GM04503 (cell line): Measurements from ENCODE around the gene RDH12.
"Not testable (repeated sequence)": the region's sequence is repeated elsewhere in the genome, so short reads cannot be mapped to it uniquely, and the experiment has no call there.

Experiments used
- DNase-seq: peaks from one replicate; pipeline ENCODE4 v3.0.0-alpha.2; 2012; ENCODE audit warnings: low read depth

RDH12 gene

DNA sequence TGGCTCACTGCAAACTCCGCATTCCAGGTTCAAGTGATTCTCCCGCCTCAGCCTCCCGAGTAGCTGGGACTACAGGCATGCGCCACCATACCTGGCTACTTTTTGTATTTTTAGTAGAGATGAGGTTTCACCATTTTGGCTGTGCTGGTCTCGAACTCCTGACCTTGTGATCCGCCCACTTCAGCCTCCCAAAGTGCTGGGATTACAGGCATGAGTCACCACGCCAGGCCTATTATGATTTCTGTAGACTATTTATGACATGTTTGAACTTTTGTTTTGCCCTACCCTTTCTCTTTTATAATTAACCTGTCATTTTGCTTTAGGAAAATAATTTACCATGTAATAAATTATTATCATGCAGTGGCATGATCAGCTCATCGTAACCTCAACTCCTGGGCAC, at the start of gene RDH12:
TSS of gene RDH12 (plus strand) at position 395 of the 400 bp plus-strand sequence. CDS start 20,757 bp downstream, outside the sequence.
- DNase-seq: not testable (repeated sequence)

DNA sequence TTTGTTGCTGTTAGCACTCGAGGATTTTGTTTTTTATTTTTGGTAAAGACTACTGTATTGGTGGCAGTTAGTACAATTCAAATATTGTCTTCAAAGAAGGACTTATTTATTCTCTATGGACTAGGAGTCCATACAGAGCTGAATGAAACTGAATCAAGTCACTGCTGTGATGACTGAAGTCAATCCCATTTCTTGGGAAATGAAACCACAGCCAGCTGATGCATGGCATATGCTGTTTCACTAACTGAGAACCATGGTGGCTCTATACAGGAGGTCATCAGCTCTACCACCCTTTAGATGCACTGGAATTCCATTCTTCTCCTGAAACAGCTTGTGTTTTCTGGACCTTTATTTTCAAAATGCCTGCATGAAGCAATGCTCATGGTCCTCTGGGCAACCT, 49.5 kb upstream of the RDH12 start:
- no peak for DNase-seq

DNA sequence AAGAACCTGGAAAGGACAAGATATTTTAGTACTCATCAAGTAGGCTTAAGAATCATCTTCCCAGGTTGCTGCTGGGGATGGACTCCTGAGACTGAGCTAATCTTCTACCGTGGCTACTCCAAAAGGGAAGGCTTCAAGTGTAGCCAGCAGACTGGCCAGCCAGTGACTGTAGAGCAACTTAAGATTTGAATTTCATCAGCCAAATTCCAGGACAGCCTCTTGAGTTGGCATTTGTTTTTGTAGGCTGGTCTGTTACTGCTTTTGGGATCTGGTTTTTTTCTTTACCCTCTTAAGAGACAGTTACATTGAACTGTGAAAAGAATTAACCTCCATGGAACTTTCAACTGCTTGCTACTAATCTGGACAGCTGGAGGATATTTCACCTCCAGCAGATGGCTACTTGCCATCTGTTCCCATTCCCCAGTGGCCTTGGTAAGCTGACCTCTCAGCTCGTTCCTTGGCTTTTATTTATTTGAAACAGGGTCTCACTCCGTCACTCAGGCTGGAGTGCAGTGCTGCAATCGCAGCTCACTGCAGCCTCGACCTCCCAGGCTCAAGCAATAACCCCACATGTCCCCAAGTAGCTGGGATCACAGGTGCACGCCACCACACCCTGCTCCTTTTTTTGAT, 47.9 kb upstream of the RDH12 start:
- no peak for DNase-seq

DNA sequence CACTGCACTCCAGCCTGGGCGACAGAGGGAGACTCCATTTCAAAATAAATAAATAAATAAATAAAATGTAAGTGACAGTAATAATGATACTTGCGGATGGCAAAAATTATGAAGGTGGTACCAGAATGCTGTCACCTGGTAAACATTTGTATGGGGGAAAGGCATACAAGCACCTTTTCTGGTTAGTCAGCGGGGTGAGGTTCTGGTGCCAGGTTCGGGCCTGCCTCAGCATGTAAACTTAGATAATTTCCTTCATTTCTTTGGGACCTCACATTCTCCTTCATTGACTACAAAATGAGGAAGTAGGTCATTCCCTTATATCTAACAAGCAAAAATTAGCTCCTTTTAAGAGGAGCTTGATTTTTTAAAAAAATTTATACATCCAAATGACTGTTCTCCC, 38.1 kb upstream of the RDH12 start:
- no peak for DNase-seq

DNA sequence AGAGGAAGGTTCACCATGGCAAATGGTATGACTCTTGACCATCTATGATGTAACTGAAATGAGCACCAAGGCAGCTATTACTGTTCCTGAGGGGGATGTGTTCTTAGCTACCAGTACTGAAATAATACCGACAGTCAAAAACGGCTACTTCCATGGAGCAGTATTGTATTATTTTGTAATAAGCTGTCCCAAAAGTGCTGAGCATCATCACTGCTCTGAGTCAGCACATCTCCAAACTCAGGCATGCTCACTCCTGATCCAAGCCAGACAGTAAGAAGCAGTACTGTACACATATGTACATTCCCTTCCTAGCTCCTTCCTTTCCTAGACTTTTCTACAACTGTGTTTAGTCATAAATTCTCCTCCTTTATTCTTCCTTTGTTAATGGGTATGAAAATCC, 35.8 kb upstream of the RDH12 start:
- DNase-seq: no peak

DNA sequence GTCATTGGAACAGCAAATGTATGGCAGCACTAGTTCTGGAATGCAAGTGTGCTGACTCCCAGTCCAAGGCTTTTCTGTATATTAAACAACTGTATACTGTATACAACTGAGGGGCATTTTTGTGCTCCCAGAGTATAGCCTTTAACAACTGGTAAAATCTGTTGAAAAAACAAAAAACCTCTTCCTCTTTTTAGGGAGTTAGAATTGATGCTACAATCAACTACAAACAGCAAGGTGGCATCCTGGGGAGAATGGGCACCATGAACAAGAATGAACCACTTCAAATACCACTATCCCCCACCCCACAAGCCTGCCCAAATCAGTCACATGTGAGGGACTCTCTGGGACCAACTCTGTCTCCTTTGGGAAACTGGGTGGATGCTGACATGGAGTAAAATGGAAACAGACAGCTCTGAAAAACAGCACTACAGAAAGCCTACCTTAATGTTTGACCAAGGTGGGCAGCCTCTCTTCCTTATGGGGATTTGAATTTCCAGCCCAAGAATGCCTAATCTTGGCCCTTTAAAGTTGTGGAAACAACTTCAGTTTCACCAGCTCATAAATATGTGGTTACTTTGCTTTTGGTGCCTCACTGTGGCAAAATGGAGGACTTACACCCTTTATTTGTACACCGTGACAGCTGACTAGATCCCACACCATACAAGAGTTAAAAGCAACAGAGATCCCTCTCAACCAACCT, 34.8 kb upstream of the RDH12 start:
- no peak for DNase-seq

DNA sequence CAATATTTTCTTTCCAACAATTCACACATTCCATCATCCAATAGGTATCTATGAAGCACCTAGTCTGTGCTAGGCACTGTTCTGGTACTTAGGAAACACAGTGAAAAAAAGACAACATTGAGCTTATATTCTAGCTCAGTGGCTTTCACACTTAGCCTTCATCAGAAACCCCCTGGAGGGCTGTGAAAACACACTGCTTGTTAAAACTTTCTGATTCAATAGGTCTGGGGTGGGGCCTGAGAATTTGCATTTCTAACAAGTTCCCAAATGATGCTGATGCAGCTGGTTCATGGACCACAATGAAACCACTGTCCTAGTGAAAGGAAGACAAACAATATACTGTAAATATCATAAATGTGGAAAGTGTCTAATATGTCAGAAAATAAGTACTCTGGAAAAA, 33.1 kb upstream of the RDH12 start:
- no peak for DNase-seq

DNA sequence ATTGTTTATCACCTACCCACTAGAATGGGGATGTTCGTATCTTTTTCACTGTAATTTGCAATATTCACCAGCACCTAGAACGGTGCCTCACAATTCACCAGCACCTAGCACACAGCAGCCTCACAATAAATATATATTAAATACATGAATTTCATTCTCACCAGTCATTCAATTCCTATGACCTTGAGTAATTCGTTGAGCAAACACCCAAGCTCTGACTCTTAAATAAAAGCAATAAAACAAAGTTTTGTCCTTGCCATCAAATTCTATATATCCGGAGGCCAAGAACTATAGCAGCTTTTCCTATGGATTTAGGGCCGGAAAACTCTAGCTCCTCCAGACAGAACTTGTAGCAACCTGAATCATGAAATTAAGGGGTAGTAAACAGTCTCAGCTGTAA, 28.2 kb upstream of the RDH12 start:
- no peak for DNase-seq

DNA sequence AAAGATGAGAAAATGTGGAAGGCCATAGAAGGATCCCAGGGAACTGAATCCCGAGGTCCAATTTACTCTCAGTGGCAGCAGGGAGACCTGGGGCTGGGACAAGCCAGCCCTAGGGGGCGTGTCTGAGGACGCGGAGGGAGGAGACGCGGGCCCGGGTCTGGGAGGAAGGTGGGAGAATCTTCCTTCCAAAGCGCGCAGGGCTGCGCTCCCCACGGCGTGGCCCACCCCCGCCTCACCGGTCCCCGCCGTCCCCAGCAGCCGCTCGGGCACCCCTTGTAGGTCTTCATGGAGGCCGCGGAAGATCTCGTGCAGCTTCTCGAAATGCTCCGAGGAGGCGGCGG, 27.6 kb upstream of the RDH12 start:
- DNase-seq: no peak

DNA sequence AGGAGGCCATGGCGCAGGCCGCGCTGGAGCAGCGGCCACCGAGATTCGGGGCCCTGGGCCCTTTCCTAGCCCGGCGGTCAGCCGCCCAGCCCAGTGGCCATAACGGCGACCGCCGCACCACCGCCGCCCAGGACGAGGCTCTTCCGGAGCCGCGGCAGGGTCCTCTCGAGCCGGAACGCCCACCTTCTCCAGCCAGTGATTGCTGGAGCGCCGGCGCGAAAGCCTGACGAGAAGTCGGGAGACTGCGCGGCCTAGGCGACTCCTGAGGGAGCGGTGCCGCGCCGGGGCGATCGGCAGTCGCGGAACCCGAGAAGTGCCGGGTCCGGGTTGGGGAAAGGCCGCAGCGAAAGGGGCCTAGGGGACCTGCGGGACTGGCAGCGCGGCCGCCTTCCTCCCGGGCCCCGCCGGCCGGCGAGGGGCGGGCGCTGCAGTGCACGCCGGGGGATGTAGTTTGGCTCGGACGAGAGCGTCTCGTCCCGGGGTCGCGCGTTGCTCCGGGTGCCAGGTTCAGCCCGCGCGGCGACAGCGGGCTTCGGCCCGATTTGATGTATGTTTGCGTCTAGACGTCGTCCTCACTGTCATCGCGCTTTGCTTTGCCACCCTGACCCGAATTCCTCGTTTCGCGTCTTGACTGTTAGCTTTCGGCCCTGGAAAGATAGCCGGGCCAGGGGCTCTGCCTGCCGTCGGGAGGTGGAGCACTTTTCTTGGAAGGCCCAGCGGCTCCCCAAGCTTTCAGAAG, 27.0 kb upstream of the RDH12 start, which contains the start of gene VTI1B:
TSS of gene VTI1B (minus strand) at position 153 of the 739 bp plus-strand sequence. CDS start at position 10, 143 bp downstream.
- DNase-seq: no peak

DNA sequence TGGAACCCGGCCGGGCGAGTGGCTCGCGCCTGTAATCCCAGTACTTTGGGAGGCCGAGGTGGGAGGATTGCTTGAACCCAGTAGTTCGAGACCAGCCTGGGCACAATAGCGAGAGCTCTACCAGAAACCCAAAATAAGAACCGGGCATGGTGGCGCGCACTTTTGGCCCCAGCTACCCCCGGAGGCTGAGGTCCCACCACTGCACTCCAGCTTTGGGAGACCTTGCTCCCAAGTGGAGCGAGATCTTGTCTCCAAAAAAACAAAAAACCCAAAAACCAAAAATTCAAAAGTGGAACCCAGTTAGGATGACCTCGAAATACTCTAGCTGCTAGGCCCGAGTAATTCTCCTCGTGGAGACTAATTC, 26.5 kb upstream of the RDH12 start:
- DNase-seq: no peak

DNA sequence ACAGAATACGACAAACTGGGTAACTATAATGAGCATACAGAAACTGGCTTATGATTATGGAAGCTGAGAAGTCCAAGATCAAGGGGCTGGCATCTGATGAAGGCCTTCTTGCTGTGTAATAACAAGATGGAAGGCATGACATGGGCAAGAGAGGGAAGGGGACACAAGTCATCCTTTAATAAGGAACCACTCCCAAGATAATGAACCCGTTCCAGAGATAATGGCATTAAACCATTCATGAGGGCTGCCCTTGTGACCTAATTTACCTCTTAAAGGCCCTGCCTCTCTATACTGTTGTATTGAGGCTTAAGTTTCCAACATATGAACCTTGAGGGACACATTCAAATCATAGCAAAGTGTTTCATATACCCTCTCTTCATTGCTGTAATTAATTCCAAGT, 22.7 kb upstream of the RDH12 start:
- DNase-seq: no peak

DNA sequence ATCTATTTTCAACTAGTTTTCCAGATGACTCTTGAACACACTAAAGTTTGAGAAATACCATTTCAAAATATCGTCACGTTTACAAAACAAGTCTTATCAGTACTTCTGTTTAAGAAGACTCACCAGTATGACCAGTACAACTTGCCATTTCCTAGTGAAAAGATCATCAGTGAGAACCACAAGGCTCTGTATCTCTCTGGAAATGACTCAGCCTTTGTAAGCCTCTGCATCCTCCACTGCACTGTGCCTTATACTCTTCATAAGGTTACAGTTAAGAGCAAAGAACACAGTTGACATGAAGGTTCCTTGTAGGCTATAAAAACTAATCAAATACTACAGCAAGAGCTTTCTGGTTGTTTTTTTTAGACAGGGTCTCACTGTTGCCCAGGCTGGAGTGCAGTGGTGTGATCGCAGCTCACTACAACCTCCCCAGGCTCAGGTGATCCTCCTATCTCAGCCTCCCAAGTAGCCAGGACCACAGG, 21.5 kb upstream of the RDH12 start:
- peak; percentile 77 for DNase-seq

DNA sequence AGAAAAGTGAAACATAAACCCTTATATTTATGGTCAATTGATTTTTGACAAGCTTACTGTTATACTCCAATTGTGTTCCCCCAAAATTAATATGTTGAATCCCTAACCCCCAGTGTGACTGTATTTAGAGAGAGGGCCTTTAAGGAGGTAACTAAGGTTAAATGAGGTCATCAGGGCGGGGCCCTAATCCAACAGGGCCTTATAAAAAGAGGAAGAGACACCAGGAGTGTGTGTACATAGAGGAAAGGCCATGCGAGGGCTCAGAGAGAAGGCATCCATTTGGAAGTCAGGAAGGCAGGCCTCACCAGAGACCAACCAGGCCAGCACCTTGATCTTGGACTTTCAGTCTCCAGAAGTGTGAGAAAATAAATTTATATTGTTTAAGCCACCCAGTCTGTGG, 20.7 kb upstream of the RDH12 start:
- no peak for DNase-seq

DNA sequence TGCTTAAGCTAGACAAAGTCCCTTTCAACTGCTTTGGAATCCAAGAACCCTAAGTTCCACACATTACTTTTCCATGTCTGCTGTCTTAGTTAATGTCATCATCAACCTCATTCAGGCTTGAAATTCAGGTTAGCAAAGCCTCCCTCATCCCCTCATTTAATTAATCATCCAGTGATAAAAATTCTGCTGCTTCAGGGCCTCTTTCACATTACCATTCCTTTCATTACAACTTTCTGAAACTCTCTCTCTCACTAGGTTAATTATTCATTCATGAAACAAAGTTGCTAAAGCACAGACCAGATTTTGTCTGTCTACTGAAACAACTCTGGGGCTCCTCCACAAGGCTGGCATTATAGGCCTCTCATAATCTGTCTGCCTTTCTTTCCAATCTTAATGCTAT, 17.8 kb upstream of the RDH12 start:
- no peak for DNase-seq

DNA sequence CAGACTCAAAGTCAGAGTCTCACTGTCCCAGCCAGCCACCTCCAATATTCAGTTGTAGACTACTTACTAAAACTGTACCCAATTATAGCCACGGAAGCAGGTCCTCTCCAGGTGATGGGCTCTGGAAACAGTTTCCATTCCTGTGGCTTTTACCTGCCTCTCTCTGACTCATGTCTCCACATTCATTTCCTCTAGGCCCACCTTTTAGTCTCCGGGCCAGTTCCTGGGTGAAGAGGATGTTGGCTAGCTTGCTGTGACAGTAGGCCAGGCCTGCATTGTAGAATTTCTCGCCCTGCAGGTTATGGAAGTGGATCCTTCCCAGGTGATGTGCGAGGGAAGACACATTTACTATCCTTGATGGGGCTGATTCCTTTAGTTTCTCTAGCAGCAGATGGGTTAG, 11.7 kb upstream of the RDH12 start:
- DNase-seq: no peak

DNA sequence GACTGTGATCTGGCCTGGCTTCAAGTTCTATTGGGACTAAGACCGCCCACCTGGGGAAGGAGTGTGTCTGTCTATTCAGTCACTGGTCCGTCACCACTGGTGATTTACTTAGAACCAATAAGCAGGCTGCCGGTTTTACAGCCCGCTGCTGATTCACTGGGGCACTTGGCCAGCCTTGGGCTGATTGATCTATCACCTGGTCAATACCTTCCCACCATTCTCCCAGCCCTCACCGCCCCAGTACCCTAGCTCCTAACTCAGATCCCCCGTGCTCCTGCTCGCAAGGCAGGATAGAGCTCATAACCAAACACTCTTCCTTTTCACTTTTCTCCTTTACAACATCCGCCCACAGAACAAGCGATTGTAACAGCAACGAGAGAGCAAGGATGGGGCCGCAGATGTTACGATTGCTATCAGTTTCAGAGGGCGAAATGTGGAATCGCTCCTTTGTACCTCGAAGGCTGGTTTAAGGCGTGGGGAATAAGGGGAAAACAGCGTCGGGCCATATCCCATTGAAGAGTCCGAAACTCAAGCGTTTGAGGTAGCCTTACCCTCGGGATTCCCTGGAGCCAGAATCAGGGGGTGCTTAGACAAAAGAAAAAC, 6.8 kb upstream of the RDH12 start:
- peak; percentile 57 for DNase-seq

DNA sequence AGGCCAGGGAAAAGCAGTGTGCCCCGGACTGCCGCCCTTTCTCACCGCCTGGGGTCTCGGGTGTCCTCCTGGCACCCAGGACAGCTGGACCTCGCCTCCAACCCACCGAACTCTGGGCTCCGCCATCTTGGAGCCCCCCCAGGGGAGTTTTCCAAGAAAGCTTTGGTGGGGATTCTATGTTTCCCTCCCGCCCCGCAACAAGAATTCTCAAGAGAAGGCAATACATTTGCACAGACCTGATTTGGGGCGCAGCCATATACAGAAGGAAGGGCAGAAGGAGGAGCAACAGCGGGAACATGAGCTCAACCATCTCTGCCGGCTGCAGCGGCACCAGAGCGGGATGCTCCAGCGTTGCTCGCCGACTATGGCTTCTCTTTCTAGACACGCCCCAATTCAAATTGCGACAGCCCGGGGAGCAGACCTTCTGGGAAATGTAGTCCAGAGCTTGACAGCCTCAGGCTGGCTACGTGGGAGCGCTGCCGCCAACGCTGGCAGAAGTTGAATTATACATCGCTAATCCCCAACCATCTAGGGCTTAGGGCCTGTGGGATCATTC, 6.2 kb upstream of the RDH12 start, which contains the start of gene RDH11:
TSS of gene RDH11 (minus strand) at position 371 of the 556 bp plus-strand sequence. CDS start at position 310, 61 bp downstream.
- peak; percentile 58 for DNase-seq

DNA sequence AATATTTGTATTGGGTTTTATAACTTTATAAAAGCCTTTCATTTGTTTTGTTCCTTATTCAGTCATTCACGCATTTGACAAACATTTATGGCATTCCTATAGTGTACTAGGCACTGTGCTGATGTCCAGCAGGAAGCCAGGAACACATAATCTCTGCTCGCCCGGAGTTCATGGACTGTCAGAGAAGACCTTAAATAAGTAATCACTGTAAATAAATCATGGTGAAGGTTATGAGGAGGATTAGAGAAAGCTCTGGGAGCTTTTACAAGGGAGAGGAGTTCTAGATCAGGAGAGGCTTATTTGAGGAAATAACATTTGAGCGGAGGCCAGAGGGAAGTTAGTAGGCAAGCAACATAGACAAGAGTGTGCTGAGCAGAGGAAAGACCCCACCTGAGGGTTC, 4.7 kb upstream of the RDH12 start:
- DNase-seq: no peak

DNA sequence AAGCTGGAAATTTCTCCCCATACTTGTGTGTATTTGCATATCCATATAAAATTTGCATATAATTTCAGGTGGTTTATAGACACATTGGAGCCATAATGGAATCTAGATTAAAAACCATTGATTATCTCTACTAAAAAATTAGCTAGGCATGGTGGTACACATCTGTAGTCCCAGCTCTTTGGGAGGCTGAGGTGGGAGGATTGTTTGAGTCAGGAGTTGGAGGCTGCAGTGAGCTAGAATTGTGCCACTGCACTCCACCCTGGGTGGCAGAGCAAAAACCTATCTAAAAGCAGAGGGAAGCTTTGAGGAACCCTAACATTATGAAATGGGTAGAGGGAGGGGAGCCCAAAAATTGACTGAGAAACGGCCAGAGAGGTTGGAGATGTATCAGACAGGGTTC, 3.5 kb upstream of the RDH12 start:
- DNase-seq: no peak

DNA sequence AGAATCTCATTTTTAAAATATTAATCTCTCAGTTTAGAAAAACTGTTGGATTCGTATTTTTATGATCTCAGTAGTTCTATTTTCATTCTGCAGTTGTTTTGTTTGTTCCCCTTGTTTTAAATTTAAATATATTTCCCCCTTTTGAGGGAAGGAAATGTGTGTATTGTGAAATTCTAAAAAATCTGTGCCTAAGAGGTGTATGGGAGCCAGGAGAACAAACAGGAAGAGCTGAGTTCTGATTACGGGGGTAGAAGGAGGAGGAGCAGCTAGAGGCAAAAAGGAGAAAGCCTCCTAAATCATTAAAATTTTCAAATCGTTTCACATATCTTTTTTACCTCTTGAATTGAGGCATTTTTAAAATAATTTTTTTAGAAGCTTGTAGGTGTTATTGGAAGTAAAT, 2.3 kb downstream of the RDH12 start:
- DNase-seq: no peak

DNA sequence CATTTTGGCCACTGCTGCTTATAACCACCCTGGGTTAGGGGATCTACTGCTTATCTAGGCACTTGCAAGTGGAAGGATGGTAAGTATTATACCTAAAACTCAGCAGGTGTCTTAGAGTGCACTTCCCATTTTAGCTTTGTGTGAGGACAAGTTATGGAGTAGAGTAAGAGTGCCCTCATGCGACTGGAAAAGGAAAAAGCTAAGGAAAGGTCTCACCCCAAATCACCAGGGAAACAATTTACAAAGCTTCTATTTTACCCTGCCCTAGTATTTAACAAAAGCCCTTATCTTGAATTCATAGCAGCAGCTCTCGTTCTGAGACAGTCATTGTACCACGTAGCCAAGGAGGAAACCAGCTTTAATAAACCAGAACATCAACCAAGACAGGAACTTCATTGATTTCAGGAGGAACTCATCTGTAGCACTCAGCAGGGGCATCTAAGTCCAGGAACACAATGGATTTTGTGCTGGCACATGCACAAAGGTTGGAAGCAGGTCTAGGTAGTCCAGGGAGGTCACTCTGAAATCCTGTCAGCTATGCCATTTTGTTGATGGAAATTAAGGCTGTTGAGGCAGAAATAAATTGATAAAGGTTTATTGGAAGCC, 2.9 kb downstream of the RDH12 start:
- peak; percentile 3 for DNase-seq
